Stimulated activated CD8-positive, alpha-beta memory T cell treated with anti-CD3 and anti-CD28 coated beads, Interleukin-12 subunit alpha, Interleukin-12 subunit beta, amount 100 ng/mL, for 1 hour (primary cell): ENCODE measurements around the gene SEBOX.
"Not testable (repeated sequence)": the region's sequence is repeated elsewhere in the genome, so short reads cannot be mapped to it uniquely, and the experiment has no call there.

ENCODE experiments used
- DNase-seq: peaks from one replicate; pipeline ENCODE4 v3.0.0-alpha.2; 2020; ENCODE audit warnings: low read depth

The SEBOX gene

DNA sequence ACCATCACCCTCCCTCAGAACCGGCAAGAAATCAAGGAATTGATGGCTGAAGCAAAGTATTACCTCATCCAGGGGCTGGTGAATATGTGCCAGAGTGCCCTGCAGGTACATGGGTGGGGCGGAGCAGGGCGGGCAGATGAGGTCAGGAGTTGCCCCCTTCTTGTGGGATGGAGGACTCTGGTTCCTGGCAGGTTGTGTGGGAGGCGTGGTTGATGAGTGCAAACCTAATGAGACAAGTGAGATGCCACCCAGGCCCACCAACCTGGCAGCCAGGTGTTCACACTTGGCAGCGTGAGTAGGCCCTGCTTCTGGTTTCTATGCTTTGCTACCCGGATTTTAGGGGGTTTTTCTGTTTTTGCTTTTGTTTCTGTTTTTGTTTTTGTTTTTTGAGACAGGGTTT, 24.6 kb downstream of the SEBOX start:
- no peak for DNase-seq

DNA sequence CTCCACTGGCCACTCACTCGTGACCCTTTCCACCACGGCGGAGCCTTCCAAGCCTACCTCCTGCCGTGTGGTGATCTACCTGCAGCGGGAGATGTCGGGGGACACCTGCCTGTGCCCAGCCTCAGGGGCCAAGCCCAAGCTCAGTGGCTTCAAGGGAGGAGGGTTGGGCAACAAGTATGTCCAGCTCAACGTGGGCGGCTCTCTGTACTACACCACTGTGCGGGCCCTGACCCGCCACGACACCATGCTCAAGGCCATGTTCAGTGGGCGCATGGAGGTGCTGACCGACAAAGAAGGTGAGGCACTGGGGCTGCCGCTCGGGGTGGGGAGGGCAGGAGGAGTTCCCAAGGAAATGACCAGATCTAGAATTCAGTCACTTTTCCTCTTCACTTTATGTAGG, 25.6 kb downstream of the SEBOX start:
- DNase-seq: no peak

DNA sequence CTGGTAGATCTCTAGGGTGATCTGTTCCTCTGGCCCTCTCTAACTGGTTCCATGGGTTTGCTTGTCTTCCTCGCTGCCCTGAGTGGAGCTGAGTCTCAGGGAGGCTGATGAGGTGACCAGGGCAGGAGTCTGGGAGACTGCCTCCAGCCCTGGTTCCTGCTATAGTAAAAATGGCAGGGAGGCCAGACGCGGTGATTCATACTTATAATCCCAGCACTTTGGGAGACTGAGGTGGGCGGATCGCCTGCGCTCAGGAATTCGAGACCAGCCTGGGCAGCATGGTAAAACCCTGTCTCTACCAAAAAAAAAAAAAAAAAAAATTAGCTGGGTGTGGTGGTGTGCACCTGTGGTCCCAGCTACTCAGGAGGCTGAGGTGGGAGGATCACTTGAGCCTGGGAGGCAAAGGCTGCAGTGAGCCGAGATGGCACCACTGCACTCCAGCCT, 26.2 kb downstream of the SEBOX start:
- not testable (repeated sequence) for DNase-seq

DNA sequence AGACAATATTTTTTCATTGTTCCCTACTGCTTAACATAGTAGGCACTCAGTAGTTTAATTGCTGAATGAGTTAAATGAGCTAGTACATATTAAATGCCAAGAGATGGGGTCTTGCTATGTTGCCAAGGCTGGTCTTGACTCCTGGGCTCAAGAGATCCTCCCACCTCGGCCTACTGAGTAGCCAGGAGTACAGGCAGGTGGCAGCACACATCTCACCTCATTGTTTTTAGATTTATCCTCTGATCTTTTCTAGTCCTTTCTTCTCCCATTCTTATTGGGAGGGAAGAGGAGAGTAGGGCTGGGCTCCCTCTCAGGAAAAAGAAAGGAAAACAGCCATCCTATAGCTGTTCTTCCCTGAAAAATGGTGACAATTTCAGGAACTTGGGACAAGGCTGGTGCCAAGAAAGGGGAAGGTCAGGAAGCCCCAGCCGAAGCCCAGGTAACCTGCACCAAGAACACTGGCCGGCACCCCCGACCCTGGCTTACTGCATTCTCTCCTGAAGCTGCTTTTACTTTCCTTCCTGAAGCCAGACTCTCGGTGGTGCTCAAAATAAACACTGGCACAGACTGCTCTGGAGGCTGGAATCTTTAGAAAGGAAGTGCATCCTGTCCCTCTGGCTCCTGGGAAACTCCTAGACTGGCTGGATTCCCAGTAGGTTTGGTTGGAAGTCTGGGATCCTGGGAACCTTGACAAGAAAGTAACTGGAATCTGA, 26.8 kb downstream of the SEBOX start:
- no peak for DNase-seq

DNA sequence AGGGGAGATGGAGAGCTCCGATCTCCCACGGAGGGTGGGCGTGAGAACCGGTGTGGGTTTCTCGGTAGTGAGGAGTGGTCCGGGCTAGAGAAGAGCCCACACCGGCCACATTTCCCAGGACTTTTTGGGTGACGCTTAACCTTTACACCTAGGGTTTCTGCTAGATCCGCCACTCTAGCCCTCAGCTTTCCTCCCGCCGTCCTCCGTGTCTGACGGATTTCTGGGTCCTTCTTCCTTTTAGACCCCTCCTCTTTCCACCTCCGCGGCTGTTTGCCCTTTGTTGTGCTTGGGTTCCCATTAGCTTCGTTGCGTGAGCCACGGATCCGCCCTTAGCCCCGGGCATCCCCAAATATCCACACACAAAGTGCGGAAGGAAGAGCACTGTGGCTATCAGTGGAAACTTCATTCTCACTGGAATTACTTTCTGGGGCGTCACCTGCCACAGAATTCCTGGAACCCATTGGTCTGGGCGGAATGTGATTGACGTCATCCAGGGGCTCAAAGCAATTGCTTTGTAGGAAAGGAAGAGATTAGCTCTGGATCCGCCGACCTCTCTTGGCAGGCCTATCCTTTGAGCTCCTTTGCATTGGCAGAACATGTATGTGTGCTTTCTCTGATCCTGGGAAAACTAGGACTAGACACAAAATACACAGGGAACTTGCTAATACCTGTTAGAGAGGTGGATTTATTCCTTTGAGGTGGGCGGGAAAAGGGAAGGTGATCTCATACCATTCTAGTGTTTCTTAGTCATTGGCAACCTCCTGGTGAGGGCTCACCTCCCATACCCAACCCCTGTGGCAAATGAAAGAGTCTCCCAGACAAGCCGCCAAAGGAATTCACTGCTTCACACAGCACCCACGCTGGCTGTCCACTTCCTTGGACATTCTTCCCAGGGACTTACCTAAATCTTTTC, 28.8 kb downstream of the SEBOX start:
- DNase-seq: no peak

DNA sequence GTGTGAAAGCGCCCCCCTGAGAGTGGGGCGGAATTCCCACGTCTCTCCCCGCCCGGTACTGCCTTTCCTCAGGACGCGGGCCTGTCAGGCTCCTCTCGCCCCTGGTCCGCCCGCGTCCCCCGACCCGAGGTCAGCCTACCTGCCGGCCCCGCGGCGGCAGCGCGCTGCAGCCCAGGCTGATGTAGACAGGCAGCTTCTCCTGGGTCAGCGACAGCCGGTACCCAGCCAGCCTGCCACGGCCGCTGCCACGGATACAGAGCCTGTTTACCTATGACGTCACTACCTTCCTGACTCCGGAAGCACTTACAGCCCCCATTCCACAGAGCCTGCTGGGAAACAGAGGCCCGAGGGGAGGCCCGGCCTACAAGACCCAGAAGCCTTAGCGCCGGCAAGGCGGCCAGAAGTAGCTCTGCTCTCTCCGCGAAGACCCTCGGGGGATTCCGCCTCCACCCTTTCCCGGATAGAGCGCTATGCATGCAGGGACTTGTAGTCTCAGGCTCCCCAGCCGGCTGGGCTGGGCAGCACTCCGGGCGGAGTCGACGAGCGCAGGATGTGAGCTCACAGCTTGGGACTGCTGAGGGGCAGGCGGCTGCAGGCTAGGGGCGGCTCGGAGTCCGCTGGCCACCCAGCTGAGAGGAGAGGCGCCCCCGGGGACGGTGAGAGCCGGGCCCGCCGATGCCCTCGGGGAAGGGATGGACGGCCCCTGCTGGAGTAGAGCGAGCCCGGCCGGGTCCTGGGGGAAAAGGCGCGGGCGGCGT, 29.6 kb downstream of the SEBOX start, which contains the start of the genes IFT20 and TNFAIP1:
IFT20 (minus strand) TSS at position 272 of the 758 bp plus-strand sequence. CDS start 3,487 bp downstream, outside the sequence.
TNFAIP1 (plus strand) TSS at position 561 of the 758 bp plus-strand sequence. CDS start 3,761 bp downstream, outside the sequence.
- DNase-seq: peak; percentile 96

DNA sequence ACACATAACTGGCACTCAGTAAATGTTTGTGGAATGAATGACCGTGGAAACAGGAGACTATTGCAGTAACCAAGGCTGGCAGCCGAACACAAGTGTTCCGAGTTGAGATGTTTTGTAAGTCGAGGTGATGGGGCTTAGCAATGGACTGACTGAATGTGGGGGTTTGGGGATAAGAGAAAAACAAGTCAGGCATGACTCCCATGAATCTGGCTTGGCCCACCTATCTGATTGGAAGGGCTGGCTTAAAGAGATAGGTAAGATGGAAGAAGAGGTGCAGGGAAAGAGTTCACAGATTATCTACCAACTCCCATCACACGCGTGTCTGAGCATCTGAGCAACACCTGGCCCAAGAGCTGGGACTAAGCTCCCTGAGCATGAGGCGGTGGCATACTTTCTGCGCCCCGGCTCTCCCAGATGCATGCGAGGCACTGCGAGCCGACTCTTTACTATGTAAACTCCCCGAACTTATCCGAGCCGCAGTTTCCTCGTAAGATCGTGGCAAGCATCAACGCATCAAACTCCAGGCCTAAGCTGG, 30.3 kb downstream of the SEBOX start:
- no peak for DNase-seq

DNA sequence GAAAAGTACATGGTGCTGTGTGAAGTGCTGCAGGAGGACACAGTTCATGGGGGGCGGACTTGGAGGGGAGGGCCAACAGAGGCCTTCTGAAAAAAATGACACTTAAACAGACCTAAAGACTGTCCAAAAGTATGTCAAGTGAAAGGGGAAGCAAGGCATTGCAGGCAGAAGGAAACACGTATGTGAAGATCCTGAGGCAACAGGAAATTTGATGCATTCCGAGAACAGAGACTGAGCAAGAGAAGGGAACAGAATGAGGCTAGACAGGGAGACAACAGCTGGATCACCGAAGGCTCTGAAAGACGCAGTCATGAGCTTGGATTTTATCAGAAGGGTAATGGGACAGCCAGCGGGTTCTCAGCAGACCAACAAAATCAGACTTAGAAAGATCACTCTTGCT, 30.8 kb downstream of the SEBOX start:
- DNase-seq: no peak

DNA sequence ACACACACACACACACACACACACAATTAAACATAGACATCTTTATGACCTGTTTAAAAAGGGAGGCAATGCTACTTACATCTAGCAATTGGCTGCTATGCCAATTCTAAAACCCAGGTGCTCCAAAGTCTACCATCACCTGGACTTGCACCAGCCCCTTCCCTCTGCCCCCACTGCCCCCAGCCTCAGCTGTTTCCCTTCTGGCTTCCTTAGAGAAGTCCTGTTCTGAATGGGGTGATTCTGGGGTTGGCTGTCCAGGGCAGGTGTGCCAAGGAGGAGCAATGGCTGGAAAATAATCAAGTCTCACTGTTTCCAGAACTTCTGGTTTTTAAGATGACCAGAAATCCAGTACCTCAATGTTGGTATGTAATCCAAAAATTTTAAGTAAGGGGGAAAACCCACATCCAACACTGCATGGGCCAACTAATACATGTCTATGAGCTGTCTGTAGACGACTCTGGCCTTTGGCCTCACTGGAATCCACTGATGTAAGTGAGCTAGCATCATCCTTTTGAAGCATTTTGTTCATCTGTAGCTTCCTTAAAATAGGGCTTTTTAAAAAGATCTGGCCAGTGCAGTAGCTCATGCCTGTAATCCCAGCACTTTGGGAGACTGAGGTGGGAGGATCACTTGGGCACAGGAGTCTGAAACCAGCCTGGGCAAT, 31.8 kb downstream of the SEBOX start:
- no peak for DNase-seq

DNA sequence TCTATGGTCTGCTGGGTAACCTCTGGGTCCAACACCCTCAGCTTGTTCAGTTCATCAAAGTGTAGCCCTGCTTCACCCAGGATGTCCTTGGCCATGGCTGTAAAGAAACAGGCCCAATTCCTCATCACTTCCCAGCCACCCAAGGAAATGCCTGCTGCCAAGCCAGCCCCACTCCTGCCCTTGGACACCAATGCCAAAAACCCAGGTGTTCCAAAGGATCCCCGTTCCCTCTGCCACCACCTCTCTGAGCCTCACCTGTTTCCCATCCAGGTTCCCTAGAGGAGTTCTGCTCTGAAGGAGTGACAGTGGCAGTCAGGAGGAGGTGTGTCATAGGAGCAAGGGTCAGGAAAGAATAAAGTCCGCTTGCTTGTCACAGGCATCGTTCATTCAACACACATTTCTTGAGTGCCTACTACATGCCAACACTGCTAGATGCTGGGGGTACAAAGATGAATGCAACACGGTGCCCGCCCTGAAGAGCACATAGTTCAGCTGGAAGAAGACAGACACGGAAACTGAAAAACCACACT, 33.0 kb downstream of the SEBOX start:
- DNase-seq: no peak

DNA sequence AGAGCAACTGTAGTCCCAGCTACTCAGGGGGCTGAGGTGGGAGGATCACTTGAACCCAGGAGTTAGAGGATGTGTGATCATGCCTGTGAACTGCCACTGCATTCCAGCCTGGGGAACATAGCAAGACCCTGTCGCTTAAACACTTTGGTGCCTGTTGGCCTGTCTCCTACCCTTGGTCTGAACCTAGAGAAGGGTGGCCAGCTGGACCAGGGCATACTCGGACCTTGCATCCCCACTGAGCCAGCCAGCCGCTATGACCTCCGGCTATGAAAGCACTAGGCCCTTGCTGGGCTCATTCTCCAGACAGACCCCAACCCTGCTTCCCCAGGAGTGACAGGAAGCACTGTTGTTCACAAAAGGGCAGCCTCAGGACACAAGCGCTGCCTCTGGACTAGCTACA, 34.3 kb downstream of the SEBOX start:
- DNase-seq: no peak

DNA sequence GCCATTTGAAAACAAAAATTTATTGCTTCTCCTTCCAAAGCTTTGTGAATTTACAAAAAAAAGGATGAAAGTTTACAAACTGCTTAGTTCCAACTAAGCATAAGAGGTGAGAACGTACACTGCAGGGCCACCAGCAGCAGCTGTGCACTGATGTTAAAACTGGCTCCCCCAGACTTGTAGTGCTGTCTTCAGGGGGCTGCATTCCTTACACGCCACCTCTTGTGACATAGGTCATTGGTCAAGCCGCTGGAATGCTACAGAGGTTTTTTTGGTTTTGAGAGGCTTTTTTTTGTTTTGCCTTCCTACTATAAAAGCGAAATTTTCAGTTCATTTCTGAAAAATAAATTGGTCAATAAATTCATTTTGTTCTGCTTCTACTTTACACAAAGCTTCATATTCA, 36.7 kb downstream of the SEBOX start:
- no peak for DNase-seq

DNA sequence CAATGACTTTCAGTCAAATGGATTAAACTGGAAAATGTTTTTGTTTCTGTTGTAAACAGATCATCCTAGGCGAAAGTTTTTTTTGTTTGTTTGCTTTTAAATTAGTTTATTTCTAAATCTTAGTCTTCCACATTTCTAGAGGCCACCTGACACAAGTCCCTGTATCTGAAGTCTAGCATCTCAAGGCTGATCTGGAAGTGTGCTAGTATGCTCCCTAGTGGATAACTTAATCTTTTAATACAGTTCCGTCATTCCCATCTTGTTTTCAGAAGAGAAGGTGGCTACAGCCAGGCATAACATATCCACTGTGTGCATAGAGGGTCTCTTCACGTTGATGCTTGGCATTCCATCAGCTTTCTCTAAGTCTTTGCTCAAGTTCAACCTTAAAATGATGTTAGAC, 37.3 kb downstream of the SEBOX start:
- DNase-seq: no peak

DNA sequence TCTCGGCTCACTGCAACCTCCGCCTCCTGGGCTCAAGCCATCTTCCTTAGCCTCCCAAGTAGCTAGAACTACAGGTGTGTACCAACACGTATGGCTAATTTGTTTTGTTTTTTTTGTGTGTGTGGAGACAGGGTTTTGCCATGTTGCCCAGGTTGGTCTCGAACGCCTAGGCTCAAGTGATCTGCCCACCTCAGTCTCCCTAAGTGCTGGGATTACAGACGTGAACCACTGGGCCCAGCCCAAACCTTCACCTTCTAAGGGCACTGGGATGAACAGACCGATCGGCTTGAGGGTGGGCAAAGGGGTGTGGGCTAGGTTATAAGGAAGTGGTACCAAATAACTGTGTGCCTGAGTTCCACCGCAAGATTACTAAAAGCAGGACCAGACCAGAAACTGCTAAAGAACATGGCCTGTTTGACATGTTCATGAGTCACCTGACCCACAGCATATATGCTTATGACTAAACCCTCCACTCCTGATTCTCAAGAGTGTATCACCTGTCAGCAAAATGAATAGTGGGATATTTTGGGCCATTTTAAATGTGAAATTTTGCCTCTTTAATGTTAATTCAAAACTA, 37.9 kb downstream of the SEBOX start:
- no peak for DNase-seq

DNA sequence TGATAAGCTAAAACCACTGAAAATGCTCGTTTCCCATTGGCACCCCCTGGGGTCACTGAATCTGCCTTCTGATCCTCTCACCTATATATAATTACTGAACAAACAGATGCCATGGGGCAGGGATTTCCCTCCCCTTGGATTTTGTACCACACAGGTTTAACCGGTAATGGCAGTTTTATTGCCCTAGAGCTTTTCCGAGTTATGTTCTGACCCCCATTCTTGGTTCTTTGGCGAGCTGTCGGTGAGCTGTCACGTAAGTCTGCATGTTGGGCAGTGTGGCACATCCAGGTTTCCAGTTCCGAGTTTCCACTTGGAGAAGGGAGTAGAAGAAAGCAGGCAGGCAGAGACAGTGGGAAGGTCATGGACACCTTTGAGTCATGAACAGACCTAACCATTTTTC, 38.9 kb downstream of the SEBOX start:
- DNase-seq: no peak

DNA sequence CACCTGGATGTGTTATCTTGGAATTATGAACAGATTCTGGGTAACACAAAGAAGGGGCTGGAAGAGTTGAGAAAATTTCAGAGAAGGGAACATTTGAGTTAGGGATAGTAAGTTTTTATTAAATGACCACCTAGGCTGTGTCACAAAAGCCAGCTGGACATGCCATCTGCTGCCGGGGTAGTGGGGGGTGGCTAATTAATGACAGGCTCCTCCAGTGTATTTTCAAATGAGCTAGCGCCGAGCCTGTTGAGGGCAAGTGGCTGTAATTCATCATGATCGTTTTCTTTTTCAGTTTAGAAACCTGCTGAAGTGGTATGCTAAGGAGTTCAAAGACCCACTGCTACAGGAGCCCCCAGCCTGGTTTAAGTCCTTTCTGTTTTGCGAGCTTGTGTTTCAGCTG, 39.8 kb downstream of the SEBOX start:
- no peak for DNase-seq

DNA sequence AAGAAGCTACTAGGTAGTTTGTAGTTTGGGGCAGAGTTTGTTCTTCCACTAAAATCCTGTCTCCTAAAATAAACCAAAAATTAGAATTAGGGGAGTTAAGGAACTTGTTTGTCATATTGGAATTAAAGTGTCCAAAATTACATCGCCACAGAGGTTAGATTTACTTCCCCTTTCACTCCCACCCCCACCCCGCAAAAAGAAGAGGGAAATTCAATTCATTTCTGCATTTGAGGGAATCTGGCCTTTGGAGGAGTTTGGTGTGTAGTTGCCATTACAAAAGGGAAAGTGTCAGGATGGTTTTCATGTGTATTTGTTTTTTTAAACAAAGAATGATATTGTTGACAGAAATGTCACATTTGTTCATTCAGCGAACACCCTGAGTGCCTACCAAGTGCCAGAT, 40.2 kb downstream of the SEBOX start:
- no peak for DNase-seq

DNA sequence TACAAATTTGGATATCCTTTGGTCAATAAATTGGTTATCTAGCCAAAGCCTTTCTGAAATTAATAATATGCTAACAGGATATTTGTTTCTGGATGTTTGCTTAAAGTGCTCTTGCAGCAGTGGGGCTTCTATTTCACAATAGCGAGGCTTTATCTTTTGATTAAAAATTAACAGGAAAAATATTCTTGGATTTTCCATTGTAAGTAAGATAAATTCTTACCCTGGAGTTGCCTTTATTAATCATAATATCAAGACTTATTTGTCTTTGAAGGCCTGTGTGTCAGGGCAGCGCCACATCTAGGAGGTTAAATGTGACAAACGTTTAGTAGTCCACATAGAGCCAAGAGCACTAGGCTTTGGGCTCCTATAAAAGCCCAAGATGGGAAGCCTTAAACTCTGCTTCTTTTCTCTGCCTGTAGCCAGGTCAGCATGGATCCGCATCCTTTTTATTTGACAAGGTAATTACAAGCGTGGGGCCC, 40.7 kb downstream of the SEBOX start:
- no peak for DNase-seq

DNA sequence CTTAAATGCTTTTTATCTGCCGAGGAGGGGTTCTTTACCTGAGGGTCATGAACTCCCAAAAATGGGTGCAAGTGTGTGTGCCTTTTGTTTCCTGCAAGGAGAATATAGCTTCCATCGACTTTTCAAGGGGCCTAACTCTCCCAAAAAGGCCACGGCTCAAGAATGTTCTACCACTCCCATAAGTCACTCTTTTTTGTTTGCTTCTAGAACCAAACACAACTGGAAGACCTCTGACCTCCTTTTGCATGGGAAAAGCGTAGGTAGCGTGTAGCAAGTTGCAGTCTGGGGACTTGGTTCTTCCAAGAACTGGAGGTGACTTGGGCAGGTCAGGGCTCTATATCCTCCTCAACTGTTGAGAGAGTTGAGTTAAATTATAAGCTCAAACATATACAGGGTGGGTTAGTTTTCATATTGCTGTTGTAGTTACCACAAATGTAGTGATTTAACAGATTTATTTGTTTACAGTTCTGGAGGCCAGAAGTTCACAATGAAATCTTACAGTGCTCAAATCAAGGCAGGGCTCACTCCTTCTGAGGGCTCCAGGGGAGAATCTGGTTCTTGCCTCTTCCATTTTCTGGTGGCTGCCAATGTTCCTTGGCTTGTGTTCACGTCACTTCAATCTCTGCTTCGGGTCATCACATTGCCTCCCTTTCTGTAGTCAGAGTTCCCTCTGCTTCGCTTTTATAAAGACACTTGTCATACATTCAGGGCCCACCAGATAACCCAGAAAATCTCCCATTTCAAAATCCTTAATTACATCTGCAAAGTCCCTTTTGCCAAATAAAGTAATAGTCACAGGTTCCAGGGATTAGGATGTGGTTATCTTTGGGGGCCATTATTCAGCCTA, 44.6 kb downstream of the SEBOX start:
- no peak for DNase-seq

DNA sequence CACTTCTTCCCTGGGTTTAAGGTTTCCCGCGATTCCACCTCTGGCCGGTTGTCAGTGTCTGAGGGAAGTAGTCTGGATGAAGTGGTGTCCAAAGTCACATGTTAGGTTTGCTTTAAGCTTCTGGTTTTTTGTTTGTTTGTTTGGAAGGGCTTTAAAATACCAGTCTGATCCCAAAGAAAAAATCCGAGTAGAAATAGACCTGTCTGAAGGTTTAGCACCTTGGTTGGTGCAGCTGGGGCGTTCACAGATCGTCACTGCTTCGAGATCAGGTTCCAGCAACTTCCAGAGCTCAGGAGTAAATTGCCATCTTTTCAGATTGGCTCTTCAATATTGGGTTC, 45.4 kb downstream of the SEBOX start:
- no peak for DNase-seq
